Type B pancreatic cell (in vitro differentiated cells): ENCODE data around the gene NCKAP1. TPM values are rescaled to one million over a fixed set of nuclear protein-coding genes. Genes with fewer than 3 reads are reported as not detected.

Source experiments
- DNase-seq: peaks from one replicate; pipeline ENCODE4 v3.0.0; 2021; ENCODE audit warnings: mixed read lengths; ENCODE audit not compliant: unreplicated experiment; ENCODE audit errors: extremely low spot score
- H3K27ac Mint-ChIP-seq: 2 replicates; pipeline ENCODE4 v1.8.0; 2021; ENCODE audit warnings: mild to moderate bottlenecking, mixed read lengths
- H3K27me3 Mint-ChIP-seq: 2 replicates; pipeline ENCODE4 v1.8.0; 2021; ENCODE audit warnings: mixed read lengths
- H3K36me3 Mint-ChIP-seq: 2 replicates; pipeline ENCODE4 v1.8.0; 2021; ENCODE audit warnings: mixed read lengths
- H3K4me1 Mint-ChIP-seq: one replicate; pipeline ENCODE4 v1.8.0; 2021; ENCODE audit warnings: mixed read lengths; ENCODE audit not compliant: unreplicated experiment
- H3K4me3 Mint-ChIP-seq: 2 replicates; pipeline ENCODE4 v1.8.0; 2021; ENCODE audit warnings: mild to moderate bottlenecking, mixed read lengths
- H3K9me3 Mint-ChIP-seq: 2 replicates; pipeline ENCODE4 v1.8.0; 2021; ENCODE audit warnings: mixed read lengths
- CTCF ChIP-seq: fragments of 200-600 bp; sonication (generic); conservative IDR thresholded peaks from 2 replicates; pipeline ENCODE4 v1.5.0; 2021; ENCODE audit warnings: antibody characterized with exemption, mild to moderate bottlenecking
- total RNA-seq: library from RNA; stranded (reverse); gene quantifications from 2 replicates; pipeline ENCODE4 v1.2.1, GENCODE V29; 2021; ENCODE audit warnings: low replicate concordance

Gene NCKAP1
- total RNA-seq, 1 donor from 2014 or later = 104 TPM

- H3K4me1 Mint-ChIP-seq = peaks cover 49% of the 10 kb centered on the region
- no peak for TF ChIP-seq CTCF
- H3K4me3 Mint-ChIP-seq = peak overlapping the region; percentile 49
- peaks cover 8% of the 10 kb centered on the region for H3K27me3 Mint-ChIP-seq
- H3K9me3 Mint-ChIP-seq = no peaks in the 10 kb centered on the region
- H3K27ac Mint-ChIP-seq = no peak overlapping the region
- DNase-seq = no peak
- no peaks in the 10 kb centered on the region for H3K36me3 Mint-ChIP-seq
These were observed 3.5 kb downstream of the NCKAP1 start for GRCh38 chr2:183034806-183035205.

- peaks cover 3% of the 10 kb centered on the region for H3K36me3 Mint-ChIP-seq
- H3K4me1 Mint-ChIP-seq = peaks cover 53% of the 10 kb centered on the region
- TF ChIP-seq CTCF = no peak
- peaks cover 3% of the 10 kb centered on the region for H3K27me3 Mint-ChIP-seq
- peak overlapping the region; percentile 34 for H3K4me3 Mint-ChIP-seq
- H3K27ac Mint-ChIP-seq = no peak overlapping the region
- no peaks in the 10 kb centered on the region for H3K9me3 Mint-ChIP-seq
- DNase-seq = no peak
These were observed 4.3 kb downstream of the NCKAP1 start for GRCh38 chr2:183033951-183034350.

GRCh38 chr2:183031911-183032794, 6.1 kb downstream of the NCKAP1 start:
- peaks cover 3% of the 10 kb centered on the region for H3K36me3 Mint-ChIP-seq

GRCh38 chr2:183029219-183029618, 9.0 kb downstream of the NCKAP1 start:
- Mint-ChIP-seq H3K27ac (no peak overlapping the region), H3K4me1 (peaks cover 36% of the 10 kb centered on the region), H3K9me3 (no peaks in the 10 kb centered on the region), H3K27me3 (no peaks in the 10 kb centered on the region), H3K4me3 (no peak overlapping the region), H3K36me3 (peaks cover 3% of the 10 kb centered on the region)
- DNase-seq = no peak
- TF ChIP-seq CTCF = no peak

More at GRCh38 chr2:183031911-183032794, 6.1 kb downstream of the NCKAP1 start:
- Mint-ChIP-seq H3K27ac (no peak overlapping the region), H3K4me3 (no peak overlapping the region), H3K9me3 (no peaks in the 10 kb centered on the region), H3K4me1 (peaks cover 49% of the 10 kb centered on the region), H3K27me3 (no peaks in the 10 kb centered on the region)
- DNase-seq = no peak
- TF ChIP-seq CTCF = no peak

- Mint-ChIP-seq H3K36me3 (peaks cover 3% of the 10 kb centered on the region), H3K4me3 (no peak overlapping the region), H3K9me3 (no peaks in the 10 kb centered on the region), H3K4me1 (peaks cover 27% of the 10 kb centered on the region), H3K27me3 (no peaks in the 10 kb centered on the region), H3K27ac (no peak overlapping the region)
- TF ChIP-seq CTCF = no peak
- DNase-seq = no peak
These were observed 10.1 kb downstream of the NCKAP1 start for GRCh38 chr2:183028108-183028507.
